PFSK-1 (cell line): ENCODE results near the gene FOXA3.

Experiments used
- POLR2AphosphoS5 ChIP-seq: IDR thresholded peaks from 2 replicates; pipeline ENCODE4 v1.6.1; 2012; ENCODE audit warnings: low read depth, mild to moderate bottlenecking, control low read depth, low read length, moderate library complexity
- TF ChIP-seq, protein P1 (sequence below), 2 experiments: IDR thresholded peaks; 2 replicates each; pipeline versions ENCODE4 v1.6.1 to v1.8.0; 2011 to 2012; ENCODE audit warnings: low read depth in 2 of 2, low read length in 2 of 2, control low read depth in 1 of 2, inconsistent platforms in 1 of 2, mild to moderate bottlenecking in 1 of 2, moderate library complexity in 1 of 2; ENCODE audit not compliant: insufficient read depth in 1 of 2

DNA sequence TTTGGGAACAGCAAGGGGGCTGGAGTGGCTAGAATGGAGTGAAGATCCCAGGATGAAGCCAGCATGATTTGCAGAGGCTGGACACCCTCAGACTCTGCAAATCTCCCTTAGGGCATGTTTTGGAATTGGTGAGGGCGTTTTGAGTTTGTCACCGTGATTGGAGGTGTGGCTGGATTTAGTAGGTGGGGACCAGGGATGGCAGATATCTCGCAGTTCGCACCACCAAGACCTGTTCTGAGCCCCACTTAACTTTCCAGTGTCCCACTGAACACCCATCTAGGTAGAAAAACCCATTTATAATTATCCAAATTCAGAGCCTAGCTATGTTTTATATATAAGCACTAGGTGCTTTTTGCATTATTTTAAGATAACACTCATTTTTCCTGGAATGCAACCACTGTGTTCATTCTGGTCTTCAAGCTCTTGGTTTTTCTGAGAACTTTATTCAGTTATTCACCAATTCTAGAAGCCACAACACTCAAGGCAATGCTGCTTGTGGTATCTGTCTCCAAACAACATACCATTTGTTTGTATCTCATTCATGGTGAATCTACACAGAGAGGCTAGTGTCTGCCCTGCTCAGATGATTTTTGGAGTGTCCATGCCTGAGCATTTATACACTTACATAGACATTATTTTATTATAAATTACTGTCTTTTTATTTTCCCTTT, 53.4 kb downstream of the FOXA3 start:
- TF ChIP-seq, protein P1, sequence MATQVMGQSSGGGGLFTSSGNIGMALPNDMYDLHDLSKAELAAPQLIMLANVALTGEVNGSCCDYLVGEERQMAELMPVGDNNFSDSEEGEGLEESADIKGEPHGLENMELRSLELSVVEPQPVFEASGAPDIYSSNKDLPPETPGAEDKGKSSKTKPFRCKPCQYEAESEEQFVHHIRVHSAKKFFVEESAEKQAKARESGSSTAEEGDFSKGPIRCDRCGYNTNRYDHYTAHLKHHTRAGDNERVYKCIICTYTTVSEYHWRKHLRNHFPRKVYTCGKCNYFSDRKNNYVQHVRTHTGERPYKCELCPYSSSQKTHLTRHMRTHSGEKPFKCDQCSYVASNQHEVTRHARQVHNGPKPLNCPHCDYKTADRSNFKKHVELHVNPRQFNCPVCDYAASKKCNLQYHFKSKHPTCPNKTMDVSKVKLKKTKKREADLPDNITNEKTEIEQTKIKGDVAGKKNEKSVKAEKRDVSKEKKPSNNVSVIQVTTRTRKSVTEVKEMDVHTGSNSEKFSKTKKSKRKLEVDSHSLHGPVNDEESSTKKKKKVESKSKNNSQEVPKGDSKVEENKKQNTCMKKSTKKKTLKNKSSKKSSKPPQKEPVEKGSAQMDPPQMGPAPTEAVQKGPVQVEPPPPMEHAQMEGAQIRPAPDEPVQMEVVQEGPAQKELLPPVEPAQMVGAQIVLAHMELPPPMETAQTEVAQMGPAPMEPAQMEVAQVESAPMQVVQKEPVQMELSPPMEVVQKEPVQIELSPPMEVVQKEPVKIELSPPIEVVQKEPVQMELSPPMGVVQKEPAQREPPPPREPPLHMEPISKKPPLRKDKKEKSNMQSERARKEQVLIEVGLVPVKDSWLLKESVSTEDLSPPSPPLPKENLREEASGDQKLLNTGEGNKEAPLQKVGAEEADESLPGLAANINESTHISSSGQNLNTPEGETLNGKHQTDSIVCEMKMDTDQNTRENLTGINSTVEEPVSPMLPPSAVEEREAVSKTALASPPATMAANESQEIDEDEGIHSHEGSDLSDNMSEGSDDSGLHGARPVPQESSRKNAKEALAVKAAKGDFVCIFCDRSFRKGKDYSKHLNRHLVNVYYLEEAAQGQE (IDR thresholded peaks at IDR 0.05; ENCODE audit: insufficient read depth in 1 of 2, low read depth in 2 of 2, low read length in 2 of 2) = no peak
- TF ChIP-seq POLR2AphosphoS5 = no peak
